H54 (cell line): ENCODE results near the gene IGSF21.
"Not testable (repeated sequence)": the region's sequence is repeated elsewhere in the genome, so short reads cannot be mapped to it uniquely, and the experiment has no call there.

Experiments used
- DNase-seq: peaks from one replicate; pipeline ENCODE4 v3.0.0; 2011; ENCODE audit warnings: low spot score, mixed read lengths; ENCODE audit not compliant: insufficient read length
- FAIRE-seq: peaks from 3 replicates; lab custom pipeline; 2011; peaks lifted over from hg19 to GRCh38; lab: Jason Lieb, UNC
- POLR2A ChIP-seq: IDR thresholded peaks from 2 replicates; pipeline ENCODE4 v1.6.1; 2011; ENCODE audit warnings: low read depth, mild to moderate bottlenecking, low read length

IGSF21 gene

DNA sequence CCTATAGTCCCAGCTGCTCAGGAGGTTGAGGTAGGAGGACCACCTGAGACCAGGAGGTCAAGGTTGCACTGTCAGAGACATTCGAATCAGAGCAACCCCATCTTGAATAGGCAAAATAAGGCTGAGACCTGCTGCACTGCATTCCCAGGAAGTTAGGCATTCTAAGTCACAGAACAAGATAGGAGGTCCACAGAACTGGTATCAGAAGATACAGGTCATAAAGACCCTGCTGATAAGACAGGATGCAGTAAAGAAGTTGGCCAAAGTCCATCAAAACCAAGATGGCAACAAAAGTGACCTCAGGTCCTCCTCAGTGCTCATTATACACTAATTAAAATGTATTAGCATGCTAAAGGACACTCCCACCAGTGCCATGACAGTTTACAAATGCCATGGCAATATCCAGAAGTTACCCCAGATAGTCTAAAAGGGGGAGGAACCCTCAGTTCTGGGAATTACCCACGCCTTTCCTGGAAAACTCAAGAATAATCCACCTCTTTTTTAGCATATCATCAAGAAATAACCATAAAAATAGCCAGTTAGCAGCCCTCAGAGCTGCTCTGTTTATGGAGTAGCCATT is 307.9 kb downstream of the IGSF21 start:
- TF ChIP-seq POLR2A = no peak
- no peak for FAIRE-seq
- no peak for DNase-seq

DNA sequence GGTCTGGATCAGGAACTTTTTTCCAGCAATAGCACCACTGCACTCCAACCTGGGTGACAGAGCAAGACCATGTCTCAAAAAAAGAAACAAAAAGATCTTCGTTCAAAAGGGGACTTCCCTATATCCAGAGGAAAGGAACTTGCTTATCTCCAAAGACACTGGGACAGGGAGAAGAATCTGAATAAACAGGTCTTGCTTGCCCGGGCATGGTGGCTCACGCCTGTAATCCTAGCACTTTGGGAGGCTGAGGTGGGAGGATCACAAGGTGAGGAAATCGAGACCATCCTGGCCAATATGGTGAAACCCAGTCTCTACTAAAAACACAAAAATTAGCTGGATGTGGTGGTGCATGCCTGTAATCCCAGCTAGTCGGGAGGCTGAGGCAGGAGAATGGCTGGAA is 308.5 kb downstream of the IGSF21 start:
- DNase-seq, FAIRE-seq: not testable (repeated sequence)

DNA sequence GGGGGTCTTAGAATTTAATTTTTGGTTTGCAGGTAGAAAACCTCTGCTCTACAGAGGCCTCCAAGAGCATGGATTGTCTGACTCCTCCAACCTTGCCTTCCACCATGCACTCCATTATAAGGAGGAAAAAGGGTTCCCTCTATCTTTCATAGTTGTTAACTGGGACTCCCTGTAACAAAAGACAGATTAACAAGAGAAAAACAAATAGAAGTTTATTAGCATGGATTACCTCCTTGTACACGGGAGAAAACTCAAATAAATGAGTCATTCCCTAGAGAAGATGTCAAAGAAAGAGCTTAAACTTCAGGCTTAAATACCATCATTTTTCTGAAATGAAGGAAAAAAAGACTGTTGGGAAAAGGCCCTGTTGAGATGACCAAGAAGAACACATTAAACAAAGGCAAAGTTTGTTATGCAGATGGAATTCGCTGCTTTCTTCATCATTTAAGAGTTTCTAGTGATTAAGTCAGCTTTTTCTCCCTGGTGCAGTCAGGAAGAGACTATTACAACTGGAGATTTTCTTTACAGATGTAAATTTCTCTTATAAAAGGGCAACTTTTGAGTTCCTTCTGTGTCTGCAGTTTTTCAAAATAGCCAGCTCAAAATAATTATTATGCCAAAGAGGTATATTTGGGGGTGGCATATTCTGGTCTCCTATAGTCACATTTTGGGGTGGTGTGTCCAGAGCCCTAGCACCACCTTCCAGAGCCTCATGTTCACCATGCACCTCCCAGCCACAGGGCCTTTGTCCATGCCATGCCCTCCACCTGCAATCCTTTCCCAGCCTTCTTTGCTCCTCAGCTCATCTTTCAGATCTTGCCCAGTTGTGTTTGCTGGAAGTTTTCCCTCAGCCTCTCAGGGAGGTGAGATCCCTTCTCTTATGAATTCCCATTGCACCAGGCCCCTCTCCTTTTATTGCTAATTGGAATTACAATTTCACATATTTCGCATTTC is 310.0 kb downstream of the IGSF21 start:
- DNase-seq (no peak), FAIRE-seq (no peak)
- TF ChIP-seq POLR2A = no peak

DNA sequence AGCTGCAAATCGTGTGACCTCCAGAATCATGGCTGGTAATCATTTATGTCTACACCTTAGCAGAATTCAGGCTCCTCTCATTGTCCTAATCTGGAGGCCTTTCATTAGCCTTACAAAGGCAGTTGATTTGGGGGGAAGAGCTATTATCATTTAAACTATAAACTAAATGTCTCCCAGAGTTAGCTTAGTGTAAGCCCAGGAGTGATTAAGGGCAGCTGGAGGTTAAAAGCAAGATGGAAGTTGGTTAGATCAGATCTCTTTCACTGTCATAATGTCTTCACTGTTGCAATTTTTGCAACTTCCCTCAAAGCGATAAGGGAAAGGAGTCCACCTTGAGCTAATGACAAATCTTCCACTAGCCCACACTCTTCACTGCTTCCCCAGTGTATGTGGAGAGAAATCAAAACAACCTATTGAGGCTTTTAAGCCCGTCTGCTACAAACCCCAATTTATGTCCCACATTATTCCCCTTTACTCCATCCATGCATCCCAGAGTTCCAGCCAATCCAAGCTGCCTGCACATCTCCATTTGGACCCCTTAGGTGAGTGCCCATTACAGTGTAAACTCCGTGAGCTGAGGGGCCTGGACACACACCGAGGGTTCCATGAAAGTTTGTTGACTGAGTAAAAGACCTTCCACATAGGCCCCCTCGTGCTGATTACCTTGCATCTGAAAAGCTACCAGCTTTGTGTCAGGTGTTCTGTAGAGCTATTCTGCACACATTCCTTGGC is 311.7 kb downstream of the IGSF21 start:
- no peak for DNase-seq
- TF ChIP-seq POLR2A = no peak
- FAIRE-seq = no peak

DNA sequence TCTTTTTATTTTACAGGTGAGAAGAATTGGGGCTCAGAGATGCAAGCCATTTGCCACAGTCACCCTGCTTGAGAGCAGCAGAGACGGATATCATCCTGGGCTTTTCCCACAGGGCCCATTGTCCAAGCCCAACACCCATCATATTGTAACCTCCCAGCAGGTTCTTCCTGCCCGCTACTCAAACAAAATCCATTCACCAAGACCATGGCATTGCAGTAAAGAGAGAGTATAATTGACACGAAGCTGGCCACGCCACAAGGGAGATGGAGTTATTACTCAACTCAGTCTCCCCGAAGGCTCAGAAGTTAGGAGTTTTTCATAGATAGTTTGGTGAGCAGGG is 312.2 kb downstream of the IGSF21 start:
- FAIRE-seq (no peak), DNase-seq (no peak)
- TF ChIP-seq POLR2A = no peak

DNA sequence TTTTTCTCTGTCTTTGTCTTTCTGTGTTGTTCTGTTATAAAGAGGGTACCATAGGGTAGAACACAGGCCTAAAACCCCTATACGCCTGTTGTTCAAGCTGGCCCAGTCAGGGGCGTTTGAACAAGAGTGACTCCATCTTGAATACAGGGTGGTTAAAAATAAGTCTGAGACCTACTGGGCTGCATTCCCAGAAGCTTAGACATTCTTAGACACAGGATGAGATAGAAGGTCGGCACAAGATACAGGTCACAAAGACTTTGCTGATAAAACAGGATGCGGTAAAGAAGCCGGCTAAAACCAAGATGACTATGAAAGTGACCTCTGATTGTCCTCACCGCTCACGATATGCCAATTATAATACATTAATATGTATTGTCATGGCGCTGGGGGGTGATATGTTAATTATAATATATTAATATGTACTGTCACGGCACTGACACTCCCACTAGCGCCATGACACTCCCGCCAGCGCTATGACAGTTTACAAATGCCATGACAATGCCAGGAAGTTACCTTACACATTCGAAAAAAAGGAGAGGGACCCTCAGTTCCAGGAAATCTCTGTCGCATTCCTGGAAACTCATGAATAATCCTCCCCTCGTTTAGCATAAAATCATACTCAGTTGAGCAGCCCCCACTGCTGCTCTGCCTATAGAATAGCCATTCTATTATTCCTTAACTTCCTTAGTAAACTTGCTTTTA is 314.6 kb downstream of the IGSF21 start:
- DNase-seq = no peak
- FAIRE-seq = no peak
- TF ChIP-seq POLR2A = no peak

DNA sequence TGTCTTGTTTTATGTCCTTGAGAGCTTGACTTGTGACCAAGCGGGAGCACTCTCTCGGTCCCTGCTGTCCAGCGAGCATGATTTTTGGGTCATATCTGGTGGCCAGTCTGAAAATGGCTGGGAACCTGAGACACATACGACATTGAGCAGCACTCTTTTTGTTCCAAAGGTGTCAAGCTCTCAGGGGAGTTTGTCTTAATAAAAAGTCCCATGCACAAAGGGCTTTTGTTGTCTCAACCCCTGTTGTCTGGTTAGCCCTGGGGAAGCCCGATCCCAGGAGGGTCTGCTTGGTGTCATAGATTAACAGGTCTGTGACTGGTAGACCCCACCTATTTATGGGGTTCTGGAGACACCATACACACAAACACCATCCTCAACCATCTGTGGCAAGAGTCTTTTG is 315.4 kb downstream of the IGSF21 start:
- DNase-seq (no peak), FAIRE-seq (no peak)
- TF ChIP-seq POLR2A = no peak

DNA sequence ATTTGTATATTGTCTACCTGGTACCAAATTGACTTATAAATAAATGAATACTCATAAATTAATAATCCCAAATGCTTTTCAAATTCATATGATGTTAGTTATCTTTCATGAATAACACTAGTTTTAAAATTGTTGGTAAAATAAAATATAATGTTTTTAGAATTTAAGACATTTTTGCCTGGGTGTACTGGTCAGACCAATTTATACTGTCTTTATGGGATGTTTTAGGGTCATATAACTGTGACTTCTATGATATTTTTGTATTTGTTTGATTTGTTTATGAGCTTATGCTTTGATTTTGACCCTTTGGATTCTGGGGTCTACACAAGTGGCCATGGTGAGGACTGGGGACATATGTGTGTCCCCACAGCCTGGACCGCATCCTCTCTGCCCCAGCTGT is 319.0 kb downstream of the IGSF21 start:
- no peak for FAIRE-seq

More for the DNA sequence above, 319.0 kb downstream of the IGSF21 start:
- no peak for DNase-seq
- TF ChIP-seq POLR2A = no peak
